Liver (tissue), 9 donors: ENCODE data around the gene LPP. TPM values are rescaled to one million over a fixed set of nuclear protein-coding genes. Genes with fewer than 3 reads are reported as not detected.

Experiments
- DNase-seq: peaks from one replicate; pipeline ENCODE4 v3.0.0-alpha.2; 2017; ENCODE audit warnings: low spot score
- H3K27ac ChIP-seq, 2 donors: one replicate each; pipeline ENCODE4 v1.7.0; 2013; ENCODE audit warnings: inconsistent platforms in 2 of 2, low read length in 2 of 2, control low read depth in 1 of 2, low read depth in 1 of 2, mild to moderate bottlenecking in 1 of 2
- H3K27me3 ChIP-seq, 4 donors: one replicate each; pipeline versions ENCODE4 v1.6.1 to v1.7.0; 2013; ENCODE audit warnings: low read length in 3 of 4, inconsistent platforms in 1 of 4, mild to moderate bottlenecking in 1 of 4, moderate library complexity in 1 of 4; ENCODE audit not compliant: control insufficient read depth in 4 of 4, insufficient read depth in 4 of 4
- H3K36me3 ChIP-seq, 4 donors: one replicate each; pipeline versions ENCODE4 v1.6.1 to v1.7.0; 2013; ENCODE audit warnings: low read length in 3 of 4, mild to moderate bottlenecking in 3 of 4, low read depth in 1 of 4, moderate library complexity in 1 of 4; ENCODE audit not compliant: control insufficient read depth in 4 of 4, insufficient read depth in 3 of 4
- H3K4me1 ChIP-seq, 4 donors: one replicate each; pipeline versions ENCODE4 v1.6.1 to v1.7.0; 2013; ENCODE audit warnings: low read length in 3 of 4, mild to moderate bottlenecking in 3 of 4, moderate library complexity in 1 of 4; ENCODE audit not compliant: control insufficient read depth in 4 of 4, insufficient read depth in 4 of 4
- H3K4me3 ChIP-seq, 3 donors: one replicate each; pipeline versions ENCODE4 v1.6.1 to v1.7.0; 2013; ENCODE audit warnings: low read length in 3 of 3, control low read depth in 1 of 3, low read depth in 1 of 3, mild to moderate bottlenecking in 1 of 3
- H3K9ac ChIP-seq, 2 donors: one replicate each; pipeline ENCODE4 v1.7.0; 2013; ENCODE audit warnings: low read length in 2 of 2, mild to moderate bottlenecking in 2 of 2, moderate library complexity in 2 of 2, control low read depth in 1 of 2, low read depth in 1 of 2
- H3K9me3 ChIP-seq, 4 donors: one replicate each; pipeline versions ENCODE4 v1.6.1 to v1.7.0; 2013; ENCODE audit warnings: low read length in 3 of 4; ENCODE audit not compliant: control insufficient read depth in 4 of 4
- ATF3 ChIP-seq: IDR thresholded peaks from 2 replicates; pipeline ENCODE4 v1.6.1; 2016; ENCODE audit warnings: antibody characterized with exemption
- CTCF ChIP-seq: fragments of 150-350 bp; IDR thresholded peaks from 2 replicates; pipeline ENCODE4 v1.5.1; 2017; ENCODE audit warnings: improper control_type of control experiment, low read depth, low read length; ENCODE audit not compliant: missing input control
- EGR1 ChIP-seq, 2 donors: IDR thresholded peaks; 2 replicates each; pipeline ENCODE4 v1.6.1; 2016 to 2018; ENCODE audit warnings: antibody characterized with exemption in 2 of 2, low read depth in 2 of 2
- FOXA1 ChIP-seq: IDR thresholded peaks from 2 replicates; pipeline ENCODE4 v1.6.1; 2016; ENCODE audit warnings: antibody characterized with exemption
- FOXA2 ChIP-seq: IDR thresholded peaks from 2 replicates; pipeline ENCODE4 v1.6.1; 2016; ENCODE audit warnings: antibody characterized with exemption
- GABPA ChIP-seq, 2 donors: IDR thresholded peaks in 1 of 2; conservative IDR thresholded peaks in 1 of 2; 2 replicates each; pipeline ENCODE4 v1.6.1; 2016; ENCODE audit warnings: antibody characterized with exemption in 2 of 2, mild to moderate bottlenecking in 1 of 2, moderate library complexity in 1 of 2
- HNF4A ChIP-seq, 2 donors: conservative IDR thresholded peaks; 2 replicates each; pipeline ENCODE4 v1.6.1; 2016; ENCODE audit warnings: antibody characterized with exemption in 2 of 2, mild to moderate bottlenecking in 2 of 2
- HNF4G ChIP-seq: IDR thresholded peaks from 2 replicates; pipeline ENCODE4 v1.6.1; 2016; ENCODE audit warnings: antibody characterized with exemption
- JUND ChIP-seq, 2 donors: IDR thresholded peaks; 2 replicates each; pipeline ENCODE4 v1.6.1; 2016; ENCODE audit warnings: antibody characterized with exemption in 2 of 2
- MAX ChIP-seq: IDR thresholded peaks from 2 replicates; pipeline ENCODE4 v1.6.1; 2016; ENCODE audit warnings: antibody characterized with exemption
- NR2F2 ChIP-seq: IDR thresholded peaks from 2 replicates; pipeline ENCODE4 v1.6.1; 2016; ENCODE audit warnings: antibody characterized with exemption
- RAD21 ChIP-seq, 2 donors: IDR thresholded peaks; 2 replicates each; pipeline ENCODE4 v1.6.1; 2016; ENCODE audit warnings: antibody characterized with exemption in 2 of 2, mild to moderate bottlenecking in 2 of 2
- REST ChIP-seq: IDR thresholded peaks from 2 replicates; pipeline ENCODE4 v1.6.1; 2016; ENCODE audit warnings: antibody characterized with exemption, mild to moderate bottlenecking
- RXRA ChIP-seq, 2 donors: IDR thresholded peaks; 2 replicates each; pipeline ENCODE4 v1.6.1; 2017 to 2018; ENCODE audit warnings: antibody characterized with exemption in 2 of 2, mild to moderate bottlenecking in 1 of 2
- SP1 ChIP-seq: IDR thresholded peaks from 2 replicates; pipeline ENCODE4 v1.6.1; 2018; ENCODE audit warnings: antibody characterized with exemption, mild to moderate bottlenecking
- TAF1 ChIP-seq: conservative IDR thresholded peaks from 2 replicates; pipeline ENCODE4 v1.6.1; 2016; ENCODE audit warnings: antibody characterized with exemption, mild to moderate bottlenecking
- YY1 ChIP-seq: IDR thresholded peaks from 2 replicates; pipeline ENCODE4 v1.6.1; 2016; ENCODE audit warnings: antibody characterized with exemption, mild to moderate bottlenecking
- ZBTB33 ChIP-seq: IDR thresholded peaks from 2 replicates; pipeline ENCODE4 v1.6.1; 2016; ENCODE audit warnings: antibody characterized with exemption
- WGBS: extraction: QIAGEN DNeasy Blood & Tissue Kit; methylation state at CpG from one replicate; pipeline ENCODE4 v1.1.7; 2013; 5-methylcytosine and 5-hydroxymethylcytosine counted together
- polyA plus RNA-seq, 2 donors: library from polyadenylated mRNA; stranded (reverse) in 1 of 2; unstranded in 1 of 2; fragments of 200-250 nt in 1 of 2; fragments of >200 nt in 1 of 2; fragmentation: Nextera tagmentation in 1 of 2; extraction: Ambion mirVana in 1 of 2; gene quantifications; one replicate each; pipeline versions ENCODE4 v1.2.1 to v1.2.3, GENCODE V29; 2013 to 2015
- total RNA-seq, 2 donors: library from RNA; depleted of rRNA; stranded (reverse); fragments of >200 nt; gene quantifications; one replicate each; pipeline ENCODE4 v1.2.3, GENCODE V29; 2014
- donor health status: healthy.
- donor health status: healthy.
- donor health status: healthy.
- donor health status: healthy.
- donor health status: healthy.

LPP gene
- total and polyA plus RNA-seq, 4 donors = 3.3 to 53.7 (median 28.2) TPM

- Histone ChIP-seq H3K27ac (peak overlapping the region; percentile 96 to 97), H3K4me3 (peak overlapping the region; percentile 83 to 93 (median 86)), H3K27me3 (no peaks in the 10 kb centered on the region), H3K9ac (peak overlapping the region; percentile 72 to 93), H3K4me1 (peaks cover 10 to 52% (median 44%) of the 10 kb centered on the region in 4 donors), H3K9me3 (no peaks in the 10 kb centered on the region), H3K36me3 (no peaks in the 10 kb centered on the region)
- TF ChIP-seq HNF4A (conservative IDR thresholded peaks at IDR 0.05) (peak in 1 of 2 donors; percentile 4), JUND (IDR thresholded peaks at IDR 0.05) (peak in 1 of 2 donors; percentile 2), FOXA2 (no peak), RAD21 (IDR thresholded peaks at IDR 0.05) (peak in 1 of 2 donors; percentile 22), HNF4G (no peak), SP1 (no peak), REST (peak; percentile 7)
- WGBS = 20% methylated on average over 8 of the region's 8 CpGs
- no peak for DNase-seq
Observed at GRCh38 chr3:188154809-188155574, 1.0 kb downstream of the LPP start.

- WGBS = 84% methylated on average over 2 of the region's 2 CpGs
- peaks cover 10 to 52% (median 44%) of the 10 kb centered on the region in 4 donors for H3K4me1 ChIP-seq
- no peak overlapping the region for H3K4me3 ChIP-seq
- no peak overlapping the region for H3K9ac ChIP-seq
- no peaks in the 10 kb centered on the region for H3K36me3 ChIP-seq
- TF ChIP-seq SP1 (no peak), HNF4A (conservative IDR thresholded peaks at IDR 0.05) (no peak), ZBTB33 (no peak), CTCF (no peak), ATF3 (no peak), TAF1 (no peak), RAD21 (IDR thresholded peaks at IDR 0.05) (no peak), FOXA1 (no peak), FOXA2 (no peak), GABPA (IDR thresholded peaks at IDR 0.05 in 1 of 2, conservative IDR thresholded peaks at IDR 0.05 in 1 of 2) (no peak), NR2F2 (no peak), RXRA (IDR thresholded peaks at IDR 0.05) (no peak), EGR1 (IDR thresholded peaks at IDR 0.05; ENCODE audit: low read depth in 2 of 2) (no peak), JUND (IDR thresholded peaks at IDR 0.05) (no peak), YY1 (no peak), HNF4G (no peak), REST (no peak), MAX (no peak)
- DNase-seq = no peak
- H3K27me3 ChIP-seq = no peaks in the 10 kb centered on the region
- H3K27ac ChIP-seq = peak overlapping the region; percentile 0 to 23
- H3K9me3 ChIP-seq = no peaks in the 10 kb centered on the region
Observed at GRCh38 chr3:188156056-188156455, 2.1 kb downstream of the LPP start.
